Karpas-422 (cell line): ENCODE results near the gene HMGB4. TPM values are rescaled to one million over a fixed set of nuclear protein-coding genes. Genes with fewer than 3 reads are reported as not detected.

Experiments used
- DNase-seq: peaks from one replicate; pipeline ENCODE4 v3.0.0-alpha.2; 2015
- H2AFZ ChIP-seq: fragments of 200-600 bp; sonication (generic); 2 replicates; pipeline ENCODE4 v1.6.1; 2014; ENCODE audit warnings: antibody characterized with exemption, low read length, mixed read lengths
- H3K27ac ChIP-seq: fragments of 200-600 bp; sonication (generic); 2 replicates; pipeline ENCODE4 v1.5.1; 2014; ENCODE audit warnings: mild to moderate bottlenecking, low read length, moderate library complexity
- H3K27me3 ChIP-seq: fragments of 200-600 bp; sonication (generic); 2 replicates; pipeline ENCODE4 v1.6.1; 2014; ENCODE audit warnings: low read length, mixed read lengths
- H3K36me3 ChIP-seq: fragments of 200-600 bp; sonication (generic); 2 replicates; pipeline ENCODE4 v1.6.1; 2014; ENCODE audit warnings: low read length, mixed read lengths; ENCODE audit not compliant: insufficient read depth
- H3K4me1 ChIP-seq: fragments of 200-600 bp; sonication (generic); 2 replicates; pipeline ENCODE4 v1.6.1; 2014; ENCODE audit warnings: mild to moderate bottlenecking, low read length, mixed read lengths
- H3K4me2 ChIP-seq: fragments of 200-600 bp; sonication (generic); 2 replicates; pipeline ENCODE4 v1.6.1; 2014; ENCODE audit warnings: low read length, low read depth, mild to moderate bottlenecking; ENCODE audit not compliant: poor library complexity, severe bottlenecking
- H3K4me3 ChIP-seq: fragments of 200-600 bp; sonication (generic); 2 replicates; pipeline ENCODE4 v1.5.1; 2014; ENCODE audit warnings: mild to moderate bottlenecking, antibody characterized with exemption, low read length, mixed read lengths
- H3K79me2 ChIP-seq: fragments of 200-600 bp; sonication (generic); 2 replicates; pipeline ENCODE4 v1.6.1; 2014; ENCODE audit warnings: mild to moderate bottlenecking, low read length, mixed read lengths
- H3K9ac ChIP-seq: fragments of 200-600 bp; sonication (generic); 2 replicates; pipeline ENCODE4 v1.6.0; 2014; ENCODE audit warnings: low read length
- H3K9me2 ChIP-seq: fragments of 200-600 bp; sonication (generic), shearing (Covaris generic); replicated peaks from 2 replicates; pipeline ENCODE4 v1.6.0; 2014; ENCODE audit warnings: mild to moderate bottlenecking, low read length, moderate library complexity; ENCODE audit not compliant: insufficient read depth
- H3K9me3 ChIP-seq: fragments of 300-700, 200-600 bp; sonication (generic); 2 replicates; pipeline ENCODE4 v1.6.1; 2014; ENCODE audit warnings: low read length, mixed read lengths
- H4K20me1 ChIP-seq: fragments of 200-600 bp; sonication (generic); 2 replicates; pipeline ENCODE4 v1.6.1; 2014; ENCODE audit warnings: mild to moderate bottlenecking, antibody characterized with exemption, low read length, low read depth; ENCODE audit not compliant: insufficient read depth
- total RNA-seq: library from RNA; depleted of rRNA; stranded (reverse); fragments of >200 nt; shearing (Covaris generic); gene quantifications from 2 replicates; pipeline ENCODE4 v1.2.3, GENCODE V29; 2014; ENCODE audit warnings: low replicate concordance

Gene HMGB4
- total RNA-seq, 1 experiment from 2014 or later: not detected

DNA sequence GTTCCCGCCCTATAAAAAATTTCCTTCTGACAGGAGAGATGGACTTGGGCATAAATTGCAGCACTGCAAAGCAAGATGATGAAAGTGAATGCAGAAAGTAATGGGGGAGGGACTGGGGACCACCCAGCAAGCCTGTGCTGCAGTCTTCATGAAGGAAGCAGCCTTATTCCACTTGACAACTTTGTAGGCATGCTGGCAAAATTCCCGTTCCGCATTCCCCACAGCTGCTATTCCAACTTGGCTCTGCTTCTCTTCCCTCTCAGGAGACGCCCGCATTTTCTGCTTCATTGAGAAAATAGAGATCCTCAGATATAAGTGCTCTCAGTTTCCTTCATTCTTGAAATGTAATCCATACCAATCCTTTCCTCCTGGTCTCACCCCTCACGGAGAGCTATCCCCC, 2.4 kb downstream of the HMGB4 start:
- no peak overlapping the region for H3K4me2 ChIP-seq
- H3K79me2 ChIP-seq: no peaks in the 10 kb centered on the region
- no peak overlapping the region for H3K27ac ChIP-seq
- H3K27me3 ChIP-seq: no peaks in the 10 kb centered on the region
- H3K36me3 ChIP-seq: no peaks in the 10 kb centered on the region
- H3K9me3 ChIP-seq: no peaks in the 10 kb centered on the region
- H4K20me1 ChIP-seq: no peaks in the 10 kb centered on the region
- no peaks in the 10 kb centered on the region for H3K9me2 ChIP-seq
- no peaks in the 10 kb centered on the region for H3K4me1 ChIP-seq
- H3K9ac ChIP-seq: no peak overlapping the region
- no peak overlapping the region for H2AFZ ChIP-seq
- H3K4me3 ChIP-seq: no peak overlapping the region
- DNase-seq: no peak

DNA sequence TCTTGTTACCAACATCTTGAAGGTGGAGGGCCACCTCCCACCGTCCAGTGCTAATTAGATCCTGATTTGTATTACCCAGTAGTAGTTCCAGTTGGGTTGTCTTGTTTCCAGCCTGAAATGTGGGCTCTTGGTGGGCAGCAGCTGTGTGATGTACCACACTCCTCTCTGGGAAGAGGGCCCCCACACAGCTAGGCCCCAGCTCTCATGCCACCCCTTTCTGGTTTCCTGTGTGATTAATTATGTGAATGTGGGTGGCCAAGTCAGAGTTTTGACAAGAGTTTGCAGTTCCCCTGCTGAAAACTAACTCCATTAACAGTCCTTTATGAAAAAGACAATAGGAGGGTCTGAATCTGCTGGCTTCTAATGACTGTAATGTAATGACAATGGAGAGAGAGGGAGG, 3.8 kb downstream of the HMGB4 start:
- no peak overlapping the region for H2AFZ ChIP-seq
- H3K4me3 ChIP-seq: no peak overlapping the region
- H3K4me2 ChIP-seq: no peak overlapping the region
- no peaks in the 10 kb centered on the region for H3K4me1 ChIP-seq
- H4K20me1 ChIP-seq: no peaks in the 10 kb centered on the region
- no peaks in the 10 kb centered on the region for H3K9me3 ChIP-seq
- H3K9me2 ChIP-seq: no peaks in the 10 kb centered on the region
- no peak overlapping the region for H3K27ac ChIP-seq
- H3K27me3 ChIP-seq: no peaks in the 10 kb centered on the region
- DNase-seq: no peak
- no peaks in the 10 kb centered on the region for H3K79me2 ChIP-seq
- H3K9ac ChIP-seq: no peak overlapping the region
- no peaks in the 10 kb centered on the region for H3K36me3 ChIP-seq

DNA sequence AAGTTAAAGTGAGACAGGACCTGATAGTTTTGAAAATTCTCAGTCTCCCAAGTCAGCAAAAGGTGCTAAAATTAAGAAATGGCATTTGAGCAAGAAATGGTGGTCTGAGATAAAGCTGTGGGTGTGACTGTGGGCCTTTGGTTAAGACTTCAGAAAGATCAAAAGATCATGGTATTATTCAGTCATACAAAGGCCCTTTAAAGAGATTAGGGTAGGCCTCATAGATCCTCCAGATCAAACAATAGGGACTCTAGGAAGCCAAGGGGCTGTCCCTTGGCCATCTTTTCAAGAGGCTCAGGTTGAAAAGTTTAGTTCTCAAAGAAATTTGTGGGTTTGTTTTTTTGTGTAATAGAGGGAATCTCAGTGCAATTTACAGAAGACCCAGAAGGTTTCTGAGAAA, 8.4 kb downstream of the HMGB4 start:
- DNase-seq: no peak

DNA sequence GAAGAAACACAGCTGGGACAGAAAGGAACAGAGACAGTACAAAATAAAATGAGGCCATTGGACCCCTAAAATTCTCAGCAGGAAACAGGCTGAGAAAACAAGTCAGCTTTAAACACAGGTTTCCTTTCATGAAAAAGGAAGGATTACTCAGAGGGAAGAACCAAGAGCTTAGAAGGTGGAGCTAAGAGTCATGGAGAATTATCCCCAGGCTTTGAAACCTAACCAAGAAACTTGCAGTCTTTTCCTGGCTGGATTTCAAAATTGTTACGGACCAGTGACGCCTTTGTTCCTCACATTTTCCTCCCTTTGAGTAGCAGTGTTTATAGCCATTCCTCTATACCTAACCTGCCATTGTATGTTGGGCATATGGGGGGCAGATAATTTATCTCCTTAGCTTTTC, 8.8 kb downstream of the HMGB4 start:
- H3K4me3 ChIP-seq: no peak overlapping the region
- no peak overlapping the region for H2AFZ ChIP-seq
- no peak overlapping the region for H3K9ac ChIP-seq
- H3K36me3 ChIP-seq: no peaks in the 10 kb centered on the region
- no peaks in the 10 kb centered on the region for H3K9me3 ChIP-seq
- no peaks in the 10 kb centered on the region for H4K20me1 ChIP-seq
- H3K79me2 ChIP-seq: no peaks in the 10 kb centered on the region
- DNase-seq: no peak
- no peaks in the 10 kb centered on the region for H3K9me2 ChIP-seq
- no peaks in the 10 kb centered on the region for H3K4me1 ChIP-seq
- H3K27ac ChIP-seq: no peak overlapping the region
- H3K27me3 ChIP-seq: no peaks in the 10 kb centered on the region
- no peak overlapping the region for H3K4me2 ChIP-seq

More for the DNA sequence above, 8.4 kb downstream of the HMGB4 start:
- H3K27ac ChIP-seq: no peak overlapping the region
- no peak overlapping the region for H2AFZ ChIP-seq
- no peaks in the 10 kb centered on the region for H3K36me3 ChIP-seq
- no peak overlapping the region for H3K4me2 ChIP-seq
- H3K9ac ChIP-seq: no peak overlapping the region
- no peaks in the 10 kb centered on the region for H4K20me1 ChIP-seq
- no peaks in the 10 kb centered on the region for H3K4me1 ChIP-seq
- no peaks in the 10 kb centered on the region for H3K27me3 ChIP-seq
- H3K4me3 ChIP-seq: no peak overlapping the region
- H3K9me3 ChIP-seq: no peaks in the 10 kb centered on the region
- H3K9me2 ChIP-seq: no peaks in the 10 kb centered on the region
- no peaks in the 10 kb centered on the region for H3K79me2 ChIP-seq

DNA sequence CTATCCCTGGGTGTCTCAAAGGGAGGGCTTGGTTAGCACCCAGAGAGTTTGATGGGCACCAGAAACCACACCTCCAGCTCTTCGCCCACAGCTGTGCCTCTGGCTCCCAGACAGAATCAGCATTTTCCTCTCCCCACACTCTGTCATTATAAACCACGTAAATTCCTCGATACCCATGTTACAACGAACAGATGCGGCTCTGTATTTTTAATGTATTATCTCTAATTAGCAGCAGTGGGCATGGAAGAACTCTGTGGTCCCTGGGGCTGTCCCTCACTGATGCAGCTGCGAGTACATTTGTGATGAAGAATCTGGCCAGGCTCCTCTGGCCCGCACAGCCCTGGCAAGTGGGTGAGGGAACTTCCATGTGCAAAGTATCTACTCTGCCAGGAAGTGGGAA, 10.8 kb downstream of the HMGB4 start:
- Histone ChIP-seq H3K27ac (no peak overlapping the region), H3K36me3 (no peaks in the 10 kb centered on the region), H2AFZ (no peak overlapping the region), H3K4me3 (no peak overlapping the region), H3K4me2 (no peak overlapping the region), H3K27me3 (no peaks in the 10 kb centered on the region), H3K4me1 (no peaks in the 10 kb centered on the region), H3K9ac (no peak overlapping the region), H3K9me2 (no peaks in the 10 kb centered on the region), H4K20me1 (no peaks in the 10 kb centered on the region), H3K79me2 (no peaks in the 10 kb centered on the region), H3K9me3 (no peaks in the 10 kb centered on the region)
- no peak for DNase-seq

DNA sequence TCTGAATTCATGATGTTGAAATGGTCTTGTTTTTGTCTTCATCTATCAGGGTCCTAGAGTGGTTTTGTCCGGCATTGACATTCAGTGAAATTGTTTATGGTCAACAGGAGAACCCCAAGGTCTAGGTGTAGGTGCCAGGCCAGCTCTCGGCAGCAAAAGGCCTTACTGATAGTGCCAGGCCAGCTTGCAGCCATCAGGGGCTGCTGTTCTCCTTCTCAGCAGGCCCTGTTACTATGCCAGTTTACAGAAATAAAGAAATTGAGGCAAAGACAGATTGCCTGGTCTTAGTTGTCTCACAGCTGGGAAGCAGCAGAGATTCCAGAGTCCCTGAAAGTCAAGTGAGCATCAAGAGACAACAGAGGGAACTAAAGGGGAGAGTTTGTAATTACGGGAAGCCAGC, 12.0 kb downstream of the HMGB4 start:
- no peaks in the 10 kb centered on the region for H3K36me3 ChIP-seq
- H3K9me2 ChIP-seq: no peaks in the 10 kb centered on the region
- no peak overlapping the region for H3K9ac ChIP-seq
- H3K4me2 ChIP-seq: no peak overlapping the region
- peak; percentile 51 for DNase-seq
- no peak overlapping the region for H3K27ac ChIP-seq
- H4K20me1 ChIP-seq: no peaks in the 10 kb centered on the region
- H3K9me3 ChIP-seq: no peaks in the 10 kb centered on the region
- H3K79me2 ChIP-seq: no peaks in the 10 kb centered on the region
- no peak overlapping the region for H3K4me3 ChIP-seq
- no peak overlapping the region for H2AFZ ChIP-seq
- no peaks in the 10 kb centered on the region for H3K27me3 ChIP-seq
- no peaks in the 10 kb centered on the region for H3K4me1 ChIP-seq

DNA sequence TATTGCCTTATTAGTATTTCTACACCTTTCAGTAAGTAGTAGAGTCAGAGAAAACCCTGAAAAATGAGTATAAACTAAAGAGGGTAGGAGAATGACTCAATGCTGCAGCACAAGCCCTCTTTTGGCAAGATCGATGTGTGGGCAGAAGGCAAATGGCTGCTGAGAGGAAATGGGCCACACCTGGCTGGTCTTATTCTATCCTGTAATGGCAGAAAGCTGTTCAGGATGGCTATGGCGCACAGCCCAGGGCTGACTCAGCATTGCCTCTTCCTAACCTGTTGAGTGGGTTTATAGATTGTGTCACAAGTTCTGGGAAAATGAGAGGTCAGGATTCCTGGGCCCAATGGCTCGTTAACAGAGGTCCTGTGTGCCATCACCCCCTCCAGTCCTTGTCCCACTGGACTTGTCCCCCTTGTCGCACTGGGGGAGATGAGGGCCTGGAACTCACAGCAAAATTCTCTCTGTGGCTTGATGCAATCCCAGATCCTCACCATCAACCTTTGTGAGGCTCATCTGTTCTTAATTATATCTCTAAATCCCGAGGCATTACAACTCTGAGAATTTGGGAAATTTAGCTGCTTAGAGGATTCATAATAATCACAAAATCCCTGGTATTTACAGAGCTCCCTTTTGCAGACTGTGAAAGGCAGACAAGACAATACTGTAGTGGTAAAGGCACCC, 13.2 kb downstream of the HMGB4 start:
- Histone ChIP-seq H3K27me3 (no peaks in the 10 kb centered on the region), H3K79me2 (no peaks in the 10 kb centered on the region), H3K27ac (no peak overlapping the region), H3K4me1 (no peaks in the 10 kb centered on the region), H3K36me3 (no peaks in the 10 kb centered on the region), H3K9ac (no peak overlapping the region), H3K4me3 (no peak overlapping the region), H3K4me2 (no peak overlapping the region), H4K20me1 (no peaks in the 10 kb centered on the region), H3K9me3 (no peaks in the 10 kb centered on the region), H2AFZ (no peak overlapping the region), H3K9me2 (no peaks in the 10 kb centered on the region)
- DNase-seq: no peak

DNA sequence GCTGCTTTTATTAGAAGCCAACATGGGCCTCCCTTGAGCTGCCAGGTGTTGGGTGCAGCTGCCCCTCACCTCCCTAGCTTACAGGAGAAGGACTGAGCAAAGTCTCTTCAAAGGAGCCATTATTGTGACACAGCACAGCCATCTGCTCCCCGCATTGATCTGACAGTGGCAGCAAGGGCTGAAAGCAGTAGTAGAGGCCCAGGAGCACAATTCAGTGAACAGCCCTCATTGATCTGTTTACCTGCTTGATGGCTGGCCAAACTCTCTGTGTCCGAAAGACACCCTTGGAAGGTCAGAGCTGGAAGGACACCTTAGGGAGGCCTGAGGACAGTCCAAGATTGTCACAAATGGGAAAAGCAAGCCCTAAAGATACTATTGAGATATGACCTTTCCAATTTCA, 14.5 kb downstream of the HMGB4 start:
- H3K79me2 ChIP-seq: no peaks in the 10 kb centered on the region
- H3K4me2 ChIP-seq: no peak overlapping the region
- DNase-seq: no peak
- H3K27me3 ChIP-seq: no peaks in the 10 kb centered on the region
- H3K27ac ChIP-seq: no peak overlapping the region
- no peak overlapping the region for H3K4me3 ChIP-seq
- H3K9me2 ChIP-seq: no peaks in the 10 kb centered on the region
- H3K36me3 ChIP-seq: no peaks in the 10 kb centered on the region
- no peaks in the 10 kb centered on the region for H3K9me3 ChIP-seq
- H3K9ac ChIP-seq: no peak overlapping the region
- H3K4me1 ChIP-seq: no peaks in the 10 kb centered on the region
- H2AFZ ChIP-seq: no peak overlapping the region
- H4K20me1 ChIP-seq: no peaks in the 10 kb centered on the region

DNA sequence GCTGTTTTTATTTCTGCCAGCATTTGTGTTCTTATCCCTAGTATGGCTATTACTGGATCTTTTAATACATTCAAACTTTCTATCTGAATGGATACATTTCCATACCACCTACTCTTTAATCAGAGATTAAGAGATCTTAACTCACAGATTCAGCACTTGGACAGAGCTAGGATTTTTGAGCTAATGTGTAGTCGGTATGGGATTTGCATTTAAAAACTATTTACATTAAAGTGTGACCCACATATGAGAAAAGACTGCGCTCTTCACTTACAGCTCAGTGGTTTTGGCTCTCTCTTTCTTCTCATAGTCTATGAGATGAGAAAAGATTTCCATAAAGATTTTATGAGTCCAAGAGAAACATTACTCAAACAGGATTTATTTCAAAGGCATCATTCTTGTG, 16.4 kb downstream of the HMGB4 start:
- Histone ChIP-seq H3K4me1 (no peaks in the 10 kb centered on the region), H3K27ac (no peak overlapping the region), H4K20me1 (no peaks in the 10 kb centered on the region)

More for the DNA sequence above, 16.4 kb downstream of the HMGB4 start:
- Histone ChIP-seq H2AFZ (no peak overlapping the region), H3K9me2 (no peaks in the 10 kb centered on the region), H3K36me3 (no peaks in the 10 kb centered on the region), H3K9ac (no peak overlapping the region), H3K79me2 (no peaks in the 10 kb centered on the region), H3K9me3 (no peaks in the 10 kb centered on the region), H3K27me3 (no peaks in the 10 kb centered on the region), H3K4me3 (no peak overlapping the region), H3K4me2 (no peak overlapping the region)
- no peak for DNase-seq
